ENCODE data around the gene ZFP69.

ZFP69 gene

GRCh38 chr1:40508375-40509341, 31.6 kb downstream of the ZFP69 start, which contains the start of gene EXO5:
Gene EXO5, plus strand, starts transcription at chr1:40508767. Its CDS starts 5,778 bp downstream, at chr1:40514545.
- peak; percentile 86 to 91 for DNase-seq

- no peak for DNase-seq
Observed at GRCh38 chr1:40519517-40519916, 42.4 kb downstream of the ZFP69 start.

- DNase-seq: no peak
Observed at GRCh38 chr1:40530735-40531380, 53.8 kb downstream of the ZFP69 start.

GRCh38 chr1:40531381-40532061, 54.4 kb downstream of the ZFP69 start, which contains the start of gene ZNF684:
Gene ZNF684, plus strand, starts transcription at chr1:40531637. Its CDS starts 1,530 bp downstream, at chr1:40533167.
- DNase-seq: peak; percentile 81 to 85

- no peak for DNase-seq
Observed at GRCh38 chr1:40532062-40532389, 54.9 kb downstream of the ZFP69 start.

GRCh38 chr1:40532844-40533424, 55.8 kb downstream of the ZFP69 start:
- DNase-seq: peak; percentile 20 to 29

- DNase-seq: no peak
Observed at GRCh38 chr1:40534589-40534988, 57.5 kb downstream of the ZFP69 start.

GRCh38 chr1:40535732-40536131, 58.6 kb downstream of the ZFP69 start:
- DNase-seq: no peak

- no peak for DNase-seq
Observed at GRCh38 chr1:40539338-40539737, 62.2 kb downstream of the ZFP69 start.
